WTC11 (cell line): ENCODE results near the gene HNRNPAB. TPM values are rescaled to one million over a fixed set of nuclear protein-coding genes. Genes with fewer than 3 reads are reported as not detected.
A peak's percentile ranks its signal among the peaks of the same experiment; 100 is the strongest.

Source experiments
- ATAC-seq: fragments of 200-7000 bp; cut with Tn5 transposase; 2 replicates; pipeline ENCODE4 v1.10.0; 2021; ENCODE audit warnings: mild to moderate bottlenecking, moderate library complexity
- CTCF ChIA-PET: fragments of 300-600 bp; sonication (Branson Sonifier 250); formaldehyde crosslinking; loops from one replicate; lab custom pipeline; 2021; ENCODE audit warnings: antibody characterized with exemption; lab: Charles Lee
- POLR2A ChIA-PET: fragments of 350-600 bp; sonication (Branson Sonifier 250); formaldehyde crosslinking; loops from one replicate; lab custom pipeline; 2021; ENCODE audit warnings: antibody characterized with exemption; lab: Charles Lee
- DNase-seq: peaks from one replicate; pipeline ENCODE4 v3.0.0; 2021; ENCODE audit warnings: low spot score
- H3K27ac Mint-ChIP-seq: 2 replicates; pipeline ENCODE4 v1.8.0; 2021; ENCODE audit warnings: mixed read lengths
- H3K27me3 Mint-ChIP-seq: 2 replicates; pipeline ENCODE4 v1.8.0; 2021; ENCODE audit warnings: low read depth, mild to moderate bottlenecking, moderate library complexity, mixed read lengths
- H3K36me3 Mint-ChIP-seq: 2 replicates; pipeline ENCODE4 v1.8.0; 2021; ENCODE audit warnings: mixed read lengths
- H3K4me1 Mint-ChIP-seq: 2 replicates; pipeline ENCODE4 v1.8.0; 2022; ENCODE audit warnings: mixed read lengths
- H3K4me3 Mint-ChIP-seq: 2 replicates; pipeline ENCODE4 v1.8.0; 2021; ENCODE audit warnings: mild to moderate bottlenecking, moderate library complexity, mixed read lengths
- H3K9me3 Mint-ChIP-seq: 2 replicates; pipeline ENCODE4 v1.8.0; 2021; ENCODE audit warnings: mixed read lengths
- CTCF ChIP-seq: fragments of 200-600 bp; IDR thresholded peaks from 2 replicates; pipeline ENCODE4 v1.8.0; 2022; ENCODE audit warnings: antibody characterized with exemption
- EMX1 ChIP-seq: fragments of 250-450 bp; sonication (Bioruptor Pico); IDR thresholded peaks from 2 replicates; pipeline ENCODE4 v1.8.0; 2021; ENCODE audit warnings: mild to moderate bottlenecking
- FOXK1 ChIP-seq: sonication (generic); formaldehyde crosslinking; IDR thresholded peaks from 2 replicates; pipeline ENCODE4 v1.8.0; 2022; ENCODE audit warnings: mild to moderate bottlenecking, moderate library complexity, missing genetic modification reagents
- GABPB1 ChIP-seq: sonication (generic); formaldehyde crosslinking; IDR thresholded peaks from 2 replicates; pipeline ENCODE4 v1.8.1; 2023; ENCODE audit warnings: mild to moderate bottlenecking, missing genetic modification reagents
- GTF2I ChIP-seq: fragments of 250-450 bp; sonication (Bioruptor Pico); conservative IDR thresholded peaks from 2 replicates; pipeline ENCODE4 v1.4.0; 2021; ENCODE audit warnings: mild to moderate bottlenecking
- JUN ChIP-seq: sonication (generic); formaldehyde crosslinking; IDR thresholded peaks from 2 replicates; pipeline ENCODE4 v1.8.0; 2023; ENCODE audit warnings: mild to moderate bottlenecking, missing genetic modification reagents
- KAT7 ChIP-seq: sonication (generic); formaldehyde crosslinking; IDR thresholded peaks from 2 replicates; pipeline ENCODE4 v1.8.1; 2023; ENCODE audit warnings: missing genetic modification reagents, mild to moderate bottlenecking, borderline replicate concordance
- MXD4 ChIP-seq: fragments of 250-450 bp; sonication (Bioruptor Pico); IDR thresholded peaks from 2 replicates; pipeline ENCODE4 v1.8.0; 2021; ENCODE audit warnings: mild to moderate bottlenecking, moderate library complexity, borderline replicate concordance
- NR1H2 ChIP-seq: sonication (generic); formaldehyde crosslinking; IDR thresholded peaks from 2 replicates; pipeline ENCODE4 v1.9.0; 2021; ENCODE audit warnings: mild to moderate bottlenecking, moderate library complexity, missing genetic modification reagents
- PRDM15 ChIP-seq: sonication (generic); formaldehyde crosslinking; IDR thresholded peaks from 2 replicates; pipeline ENCODE4 v1.8.0; 2022; ENCODE audit warnings: missing genetic modification reagents
- TP53 ChIP-seq: sonication (generic); formaldehyde crosslinking; IDR thresholded peaks from 2 replicates; pipeline ENCODE4 v1.8.1; 2023; ENCODE audit warnings: mild to moderate bottlenecking, missing genetic modification reagents
- ZBTB21 ChIP-seq: sonication (generic); formaldehyde crosslinking; IDR thresholded peaks from 2 replicates; pipeline ENCODE4 v1.8.1; 2023; ENCODE audit warnings: mild to moderate bottlenecking, missing genetic modification reagents, borderline replicate concordance
- ZBTB43 ChIP-seq: sonication (generic); formaldehyde crosslinking; IDR thresholded peaks from 2 replicates; pipeline ENCODE4 v1.8.1; 2023; ENCODE audit warnings: mild to moderate bottlenecking, missing genetic modification reagents
- ZNF532 ChIP-seq: fragments of 250-450 bp; sonication (Bioruptor Pico); IDR thresholded peaks from 2 replicates; pipeline ENCODE4 v1.9.0; 2021; ENCODE audit warnings: mild to moderate bottlenecking, borderline replicate concordance
- total RNA-seq: library from RNA; stranded (reverse); gene quantifications from 3 replicates; pipeline ENCODE4 v1.2.3, GENCODE V29; 2021
- TF ChIP-seq, protein P1 (sequence below): fragments of 250-450 bp; sonication (Bioruptor Pico); IDR thresholded peaks from 2 replicates; pipeline ENCODE4 v1.9.0; 2021; ENCODE audit warnings: moderate library complexity, mild to moderate bottlenecking, inconsistent platforms, borderline replicate concordance
- TF ChIP-seq, protein P2 (sequence below): sonication (generic); formaldehyde crosslinking; IDR thresholded peaks from 2 replicates; pipeline ENCODE4 v1.8.1; 2022; ENCODE audit warnings: low read depth, mild to moderate bottlenecking, moderate library complexity, missing genetic modification reagents, borderline replicate concordance

The HNRNPAB gene
- total RNA-seq, 1 experiment from 2014 or later, result 457 TPM

DNA sequence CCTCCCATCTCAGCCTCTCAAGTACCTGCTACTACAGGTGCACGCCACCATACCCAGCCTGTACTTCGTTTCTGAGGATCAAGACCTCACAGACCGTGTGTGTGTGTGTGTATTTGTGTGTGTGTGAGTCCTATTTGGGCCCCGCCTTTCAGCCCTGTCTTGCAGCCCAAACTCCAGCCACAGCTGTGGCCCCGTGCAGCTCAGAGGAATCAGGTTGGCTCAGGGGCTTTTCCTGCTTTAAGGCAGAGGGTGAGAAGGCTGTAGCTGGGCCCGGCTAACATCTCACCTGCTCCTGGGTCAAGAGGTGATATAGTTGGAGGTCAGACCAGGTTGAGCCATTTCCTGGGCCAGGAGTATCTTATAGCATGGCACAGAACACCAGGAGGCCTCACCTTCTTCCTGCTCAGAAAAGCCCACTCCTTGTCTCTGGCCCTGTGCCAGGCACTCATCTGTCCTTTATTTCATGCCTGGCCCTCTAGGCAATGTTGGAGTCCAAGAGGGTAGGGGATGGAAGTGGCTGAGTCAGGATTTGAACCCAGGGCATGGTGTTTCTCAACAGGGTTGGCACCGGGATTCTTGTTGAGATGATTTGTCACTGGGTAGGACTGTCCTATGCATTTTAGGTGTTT, 29.9 kb downstream of the HNRNPAB start:
- Mint-ChIP-seq H3K36me3 (peaks cover 18% of the 10 kb centered on the region), H3K4me1 (peaks cover 24% of the 10 kb centered on the region), H3K9me3 (no peaks in the 10 kb centered on the region), H3K27me3 (no peaks in the 10 kb centered on the region), H3K4me3 (no peak overlapping the region), H3K27ac (no peak overlapping the region)
- ChIA-PET POLR2A (interaction anchor here (1.2 to 1.4 kb wide), 2 partner anchors 30 to 54 kb away, joined by 3 to 4 read pairs; partner anchors contain the start of gene HNRNPAB), CTCF (interaction anchor here (0.5 to 2.1 kb wide), 39 partner anchors 9 to 497 kb away, joined by 3 to 24 read pairs (median 5); partner anchors contain the start of genes COL23A1 and ZNF354A)
- TF ChIP-seq, protein P1, sequence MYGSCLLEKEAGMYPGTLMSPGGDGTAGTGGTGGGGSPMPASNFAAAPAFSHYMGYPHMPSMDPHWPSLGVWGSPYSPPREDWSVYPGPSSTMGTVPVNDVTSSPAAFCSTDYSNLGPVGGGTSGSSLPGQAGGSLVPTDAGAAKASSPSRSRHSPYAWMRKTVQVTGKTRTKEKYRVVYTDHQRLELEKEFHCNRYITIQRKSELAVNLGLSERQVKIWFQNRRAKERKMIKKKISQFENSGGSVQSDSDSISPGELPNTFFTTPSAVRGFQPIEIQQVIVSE (CRISPR knock-in tag), result no peak
- TF ChIP-seq NR1H2 (CRISPR knock-in tag), result no peak
- no peak for TF ChIP-seq GABPB1 (CRISPR knock-in tag)
- no peak for TF ChIP-seq ZNF532 (CRISPR knock-in tag)
- TF ChIP-seq KAT7 (CRISPR knock-in tag), result no peak
- TF ChIP-seq MXD4 (CRISPR knock-in tag), result no peak
- no peak for TF ChIP-seq TP53
- TF ChIP-seq EMX1, result no peak
- TF ChIP-seq, protein P2, sequence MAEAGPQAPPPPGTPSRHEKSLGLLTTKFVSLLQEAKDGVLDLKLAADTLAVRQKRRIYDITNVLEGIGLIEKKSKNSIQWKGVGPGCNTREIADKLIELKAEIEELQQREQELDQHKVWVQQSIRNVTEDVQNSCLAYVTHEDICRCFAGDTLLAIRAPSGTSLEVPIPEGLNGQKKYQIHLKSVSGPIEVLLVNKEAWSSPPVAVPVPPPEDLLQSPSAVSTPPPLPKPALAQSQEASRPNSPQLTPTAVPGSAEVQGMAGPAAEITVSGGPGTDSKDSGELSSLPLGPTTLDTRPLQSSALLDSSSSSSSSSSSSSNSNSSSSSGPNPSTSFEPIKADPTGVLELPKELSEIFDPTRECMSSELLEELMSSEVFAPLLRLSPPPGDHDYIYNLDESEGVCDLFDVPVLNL (CRISPR knock-in tag), result no peak
- ATAC-seq (no peak), DNase-seq (no peak)

- POLR2A ChIA-PET, result interaction anchor here (1.2 to 1.4 kb wide), 2 partner anchors 31 to 55 kb away, joined by 3 to 4 read pairs; partner anchors contain the start of gene HNRNPAB
- Mint-ChIP-seq H3K4me3 (no peak overlapping the region), H3K27me3 (no peaks in the 10 kb centered on the region), H3K4me1 (peaks cover 24% of the 10 kb centered on the region), H3K27ac (no peak overlapping the region), H3K36me3 (peaks cover 10% of the 10 kb centered on the region), H3K9me3 (no peaks in the 10 kb centered on the region)
- peak; percentile 53 for ATAC-seq
- peak; percentile 93 for DNase-seq
- CTCF ChIA-PET, result interaction anchor here (0.5 to 2.1 kb wide), 40 partner anchors 9 to 689 kb away, joined by 3 to 24 read pairs (median 5); partner anchors contain the start of genes COL23A1 and ZNF354A
- TF ChIP-seq ZBTB21 (CRISPR knock-in tag) (no peak), PRDM15 (CRISPR knock-in tag) (no peak), CTCF (peak; percentile 78), FOXK1 (CRISPR knock-in tag) (no peak), JUN (CRISPR knock-in tag) (no peak), ZBTB43 (CRISPR knock-in tag) (no peak), GTF2I (CRISPR knock-in tag) (peak; percentile 95)
Measured at GRCh38 chr5:178234750-178235587, 30.6 kb downstream of the HNRNPAB start.
